Activated T-cell treated with anti-CD3 and anti-CD28 coated beads for 48 hours (primary cell): ENCODE results near the gene FPR1.

Experiments
- DNase-seq: peaks from one replicate; pipeline ENCODE4 v3.0.0-alpha.2; 2020; ENCODE audit warnings: low read depth

FPR1 gene

DNA sequence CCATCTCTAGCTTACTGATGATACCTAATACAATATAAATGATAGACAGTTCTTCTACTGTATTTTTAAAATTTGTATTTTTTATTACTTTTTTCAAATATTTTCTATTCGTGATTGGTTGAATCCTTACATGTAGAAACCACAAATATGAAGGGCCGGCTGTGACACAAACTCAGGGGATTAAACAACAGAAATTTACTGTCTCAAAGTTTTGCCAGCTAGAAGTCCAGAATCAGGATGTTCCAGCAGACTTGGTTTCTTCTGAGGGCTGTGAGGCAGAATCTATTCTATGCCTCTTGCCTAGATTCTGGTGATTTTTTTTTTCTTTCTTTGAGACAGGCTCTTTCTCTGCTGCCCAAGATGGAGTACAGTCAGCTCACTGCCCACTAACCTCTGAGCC is 13.8 kb downstream of the FPR1 start:
- no peak for DNase-seq

DNA sequence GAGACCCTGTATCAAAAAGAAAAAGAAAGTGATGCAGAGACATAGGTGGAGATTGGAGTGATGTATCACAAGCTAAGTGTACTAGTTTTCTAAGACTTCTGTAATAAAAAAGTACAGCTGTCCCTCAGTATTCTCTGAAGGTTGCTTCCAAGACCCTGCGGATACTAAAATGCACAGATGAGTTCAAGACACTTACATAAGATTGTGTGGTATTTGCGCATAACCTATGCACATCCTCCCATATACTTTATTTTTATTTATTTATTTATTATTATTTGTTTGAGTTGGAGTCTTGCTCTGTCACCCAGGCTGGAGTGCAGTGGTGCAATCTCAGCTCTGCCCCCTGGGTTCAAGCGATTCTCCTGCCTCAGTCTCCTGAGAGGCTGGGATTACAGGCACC is 14.3 kb downstream of the FPR1 start:
- no peak for DNase-seq

DNA sequence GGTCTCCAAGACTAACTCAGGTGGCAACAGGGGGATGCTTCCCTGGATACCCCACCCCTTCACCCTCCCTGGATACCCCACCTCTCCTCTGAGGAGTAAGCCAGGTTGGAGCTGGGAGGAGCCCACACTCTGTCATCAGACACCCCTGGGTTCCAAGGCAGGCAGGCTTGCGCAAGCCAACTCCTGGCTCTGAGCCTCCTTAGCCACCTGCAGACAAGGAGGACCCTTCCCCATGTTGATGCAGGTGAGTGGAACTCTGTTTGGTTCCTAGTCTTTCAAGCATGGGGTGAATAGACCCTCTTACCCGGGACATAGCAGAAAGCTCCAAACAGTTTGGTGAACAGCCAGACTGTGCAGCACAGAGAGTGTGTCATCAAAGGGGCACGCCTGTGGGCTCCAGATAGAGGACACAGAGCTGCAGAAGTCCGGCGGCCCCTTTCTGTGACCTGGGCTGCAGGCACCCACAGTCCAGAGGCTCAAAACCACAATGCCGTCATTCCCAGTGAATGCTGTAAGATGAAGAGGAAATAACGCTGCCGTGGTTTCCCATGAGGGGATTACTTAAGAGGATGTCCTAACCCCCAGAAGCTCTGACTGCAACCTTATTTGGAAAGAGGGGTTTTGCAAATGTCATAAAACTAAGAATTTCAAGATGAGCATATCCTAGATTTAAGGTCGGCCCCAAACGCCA is 15.8 kb downstream of the FPR1 start:
- no peak for DNase-seq

DNA sequence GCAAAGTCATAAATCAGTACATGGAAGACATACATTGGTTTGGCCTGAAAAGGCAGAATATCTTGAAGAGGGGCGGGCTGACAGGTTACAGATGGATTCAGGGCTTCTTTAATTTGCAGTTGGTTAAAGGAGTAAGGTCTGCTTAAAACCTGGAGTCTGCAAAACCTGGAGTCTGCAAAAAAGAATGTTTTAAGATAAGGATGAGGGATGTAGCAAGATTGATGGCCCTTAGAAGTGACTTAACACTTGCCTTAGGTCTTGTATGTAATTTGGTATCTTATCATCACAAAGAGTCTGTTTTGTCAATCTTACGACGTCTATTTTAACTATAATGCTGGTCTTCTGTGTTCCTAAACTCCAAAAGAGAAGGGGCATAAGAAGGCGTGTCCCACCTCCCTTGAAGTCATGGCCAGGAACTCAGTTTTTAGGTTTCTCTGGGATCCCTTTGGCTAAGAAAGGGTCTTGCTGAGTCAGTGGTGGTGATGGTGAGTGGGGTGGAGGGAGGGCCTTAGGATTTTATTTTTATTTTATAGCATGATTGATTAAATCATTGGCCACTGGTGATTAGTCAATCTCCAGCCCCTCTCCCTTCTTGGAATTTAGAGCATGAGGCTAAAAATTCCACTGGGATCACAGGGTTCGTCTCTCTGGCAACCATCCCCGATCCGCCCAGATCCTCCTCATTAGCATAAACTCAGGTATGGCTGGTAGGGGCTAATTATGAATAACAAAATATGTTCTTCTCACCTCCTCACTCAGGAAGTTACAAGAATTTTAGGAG is 17.7 kb downstream of the FPR1 start:
- DNase-seq, result no peak

DNA sequence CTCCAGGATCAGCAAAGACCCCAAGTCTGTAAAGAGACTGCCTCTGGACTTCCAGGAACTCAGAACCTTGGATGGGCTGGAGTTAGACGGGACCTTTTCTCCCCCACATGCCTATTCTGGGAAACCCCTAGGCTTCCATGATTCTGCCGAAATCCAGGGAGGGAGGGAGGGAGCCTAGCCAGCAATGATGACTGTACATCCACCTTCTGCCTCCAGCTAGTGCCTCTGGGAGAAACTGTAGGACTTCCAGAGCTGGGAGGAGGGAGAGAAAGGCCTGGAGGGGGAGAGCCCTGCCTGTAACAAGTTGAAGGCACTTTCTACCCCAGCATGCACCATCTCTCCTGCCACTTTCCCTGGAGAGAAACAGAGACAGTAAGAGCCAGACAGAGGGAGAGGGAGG is 21.9 kb downstream of the FPR1 start:
- DNase-seq, result no peak

DNA sequence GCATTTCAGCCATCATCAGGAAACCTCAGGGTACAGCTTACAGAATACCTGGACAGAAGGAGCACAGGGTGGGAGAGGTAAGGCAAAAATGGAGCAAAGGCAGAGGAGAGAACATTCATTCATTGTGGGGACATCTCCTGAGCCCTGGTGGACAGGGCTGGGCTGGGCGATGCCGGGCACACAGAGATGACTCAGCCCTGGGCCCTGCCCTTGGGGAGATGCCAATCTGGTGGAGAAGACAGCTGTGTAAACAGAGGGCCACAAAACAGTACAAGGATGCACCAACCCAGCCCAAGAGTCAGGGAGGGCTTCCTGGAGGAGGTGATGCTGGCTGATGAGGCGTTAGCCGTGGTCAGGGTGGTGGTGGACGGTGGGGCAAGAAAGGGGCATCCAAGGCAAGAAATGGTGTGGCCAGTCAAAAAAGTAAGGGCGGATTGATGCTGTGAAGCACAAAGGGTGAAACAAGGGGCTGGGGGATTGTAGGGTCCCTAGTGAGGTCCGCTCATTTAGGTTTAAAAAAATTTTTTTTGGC is 24.3 kb downstream of the FPR1 start:
- no peak for DNase-seq

DNA sequence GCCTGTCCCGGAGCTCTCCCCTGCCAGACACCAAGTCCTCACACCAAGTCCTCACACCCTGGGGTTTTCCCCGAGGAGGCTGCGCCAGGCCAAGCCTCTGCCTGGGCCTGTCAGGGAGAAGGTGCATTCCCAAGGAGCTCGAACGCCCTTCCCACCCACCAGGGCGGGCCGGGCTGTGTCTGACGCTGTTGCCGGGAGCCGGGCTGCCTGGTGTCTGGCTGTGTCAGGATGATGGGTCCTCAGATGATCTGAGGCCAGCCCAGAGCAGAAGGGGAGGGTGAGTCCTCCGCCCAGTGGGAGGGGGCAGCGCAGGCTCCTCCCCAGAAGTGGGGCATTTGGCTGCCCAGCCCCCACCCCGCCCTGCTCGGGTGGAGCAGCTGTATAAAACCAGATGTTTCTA is 25.6 kb downstream of the FPR1 start:
- DNase-seq, result no peak

DNA sequence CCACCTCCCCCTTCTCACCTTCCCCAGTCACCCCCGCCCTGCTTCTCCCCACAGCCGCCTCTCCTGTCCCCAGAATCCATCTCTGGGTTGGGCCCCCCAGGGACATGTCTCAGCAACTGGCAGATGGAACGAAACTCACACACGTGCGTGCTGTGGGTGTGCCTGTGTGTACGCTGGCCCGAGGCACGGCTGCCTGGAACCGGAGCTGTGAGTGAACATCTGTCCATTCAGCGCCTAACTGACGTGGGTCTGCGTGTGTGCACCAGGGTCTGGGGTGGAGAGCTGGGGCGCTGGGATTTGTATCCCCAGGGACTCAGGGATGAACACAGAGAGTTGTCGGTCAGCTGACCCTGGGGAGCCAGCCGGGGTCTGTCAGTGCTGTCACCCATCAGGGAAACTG is 27.1 kb downstream of the FPR1 start:
- no peak for DNase-seq

DNA sequence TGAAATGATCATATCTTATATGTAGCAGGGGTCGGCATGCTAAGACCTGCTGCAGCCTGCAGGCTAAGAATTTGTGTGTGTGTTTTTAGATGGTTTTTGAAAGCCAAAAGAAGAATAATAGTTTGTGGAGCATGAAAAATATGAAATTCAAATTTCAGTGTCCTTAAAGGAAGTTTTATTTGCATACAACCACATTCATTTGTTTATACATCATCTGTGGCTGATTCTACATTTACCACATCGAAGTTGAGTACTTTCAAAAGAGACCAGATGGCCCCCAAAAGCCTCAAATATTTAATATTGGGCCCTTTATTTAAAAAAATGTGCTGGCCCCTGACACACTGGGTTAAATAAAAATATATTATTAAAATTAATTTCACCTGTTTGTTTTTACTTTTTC is 29.2 kb downstream of the FPR1 start:
- no peak for DNase-seq

DNA sequence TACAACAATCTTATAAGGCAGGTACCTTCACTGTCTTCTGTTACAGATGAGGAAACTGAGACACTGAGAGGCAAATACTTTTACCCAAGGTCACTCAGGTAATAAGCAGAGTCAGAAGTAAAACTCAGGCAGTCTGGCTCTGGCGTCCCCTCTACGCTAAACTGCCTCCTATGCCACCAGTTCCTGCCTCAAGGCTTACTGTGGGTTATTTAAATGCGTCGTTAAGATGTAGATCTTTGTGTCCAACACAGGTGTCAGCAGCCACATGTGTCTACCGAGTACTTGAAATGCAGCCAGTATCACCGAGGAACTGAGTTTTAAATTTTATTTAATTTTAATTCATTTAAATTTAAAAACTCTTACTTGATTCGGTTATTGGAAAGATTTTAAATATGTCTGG is 29.8 kb downstream of the FPR1 start:
- no peak for DNase-seq

DNA sequence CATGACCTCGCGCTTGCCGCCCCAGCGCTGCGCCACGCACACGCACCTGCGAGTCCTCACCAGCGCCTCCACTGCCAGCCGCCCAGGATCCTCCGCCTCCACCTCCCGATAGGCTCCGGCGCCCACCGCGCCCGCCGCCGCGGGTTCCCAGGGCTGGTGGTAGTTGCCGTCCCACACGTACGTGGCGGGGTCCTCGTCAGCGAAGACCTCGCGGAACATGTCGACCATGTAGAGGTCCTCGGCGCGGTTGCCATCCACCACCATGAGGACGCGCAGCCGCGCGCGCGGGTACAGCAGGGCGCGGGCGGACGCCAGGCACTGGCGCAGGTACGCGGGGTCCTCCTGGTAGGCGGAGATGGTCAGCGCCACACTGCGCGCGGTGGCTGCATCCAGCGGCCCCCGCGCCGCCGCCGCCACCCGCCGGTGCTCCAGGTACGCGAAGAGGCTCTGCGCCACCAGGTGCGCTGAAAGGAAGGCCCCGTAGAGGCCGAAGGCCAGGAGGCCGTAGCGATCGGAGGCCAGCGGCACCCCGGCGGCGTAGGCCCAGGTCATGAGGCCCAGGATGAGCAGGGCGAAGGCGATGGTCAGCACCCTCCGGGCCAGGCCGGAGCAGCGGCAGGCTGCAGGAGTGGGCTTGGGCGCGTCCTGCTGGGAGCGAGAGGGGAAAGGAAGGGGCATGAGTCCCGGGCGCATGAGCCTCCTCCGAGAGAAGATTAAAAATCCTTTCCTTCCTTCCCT is 32.3 kb downstream of the FPR1 start:
- no peak for DNase-seq

DNA sequence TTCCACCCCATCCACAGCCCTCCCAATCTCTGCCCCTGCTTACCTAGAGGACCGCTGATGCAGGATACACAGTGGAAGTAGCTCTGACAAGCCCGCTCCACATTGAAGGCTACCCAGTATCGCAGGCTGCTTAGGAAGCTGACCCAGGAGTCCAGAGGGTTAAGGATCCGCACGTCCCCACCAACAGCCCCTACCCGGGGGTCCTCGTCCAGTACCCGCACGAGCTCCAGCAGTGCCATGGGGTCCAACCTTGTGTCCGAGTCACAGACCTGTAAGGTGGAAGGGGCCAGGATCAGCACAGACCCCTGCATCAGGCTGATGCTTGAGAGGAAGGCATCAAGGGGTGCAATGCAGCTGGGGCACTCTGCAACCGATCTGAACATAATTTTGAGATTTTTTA is 34.8 kb downstream of the FPR1 start:
- DNase-seq, result no peak

DNA sequence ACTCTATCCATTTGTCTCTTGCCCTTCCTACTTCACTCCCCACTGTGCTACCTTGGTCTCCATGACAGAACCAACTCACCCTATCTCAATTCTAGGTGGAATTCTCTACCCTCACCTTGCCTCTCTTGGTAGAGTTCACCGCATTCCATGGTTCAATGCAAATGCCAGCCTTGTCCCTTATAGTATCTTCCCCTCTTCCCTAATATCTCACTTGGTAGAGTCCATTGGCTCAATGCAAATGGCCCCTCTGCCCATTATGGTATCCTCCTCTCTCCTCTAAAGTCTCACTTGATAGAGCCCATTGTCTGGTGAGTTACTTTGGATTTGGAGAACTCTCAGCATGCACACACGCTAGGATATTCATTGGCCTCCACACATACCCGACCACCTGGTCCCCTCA is 35.8 kb downstream of the FPR1 start:
- no peak for DNase-seq

DNA sequence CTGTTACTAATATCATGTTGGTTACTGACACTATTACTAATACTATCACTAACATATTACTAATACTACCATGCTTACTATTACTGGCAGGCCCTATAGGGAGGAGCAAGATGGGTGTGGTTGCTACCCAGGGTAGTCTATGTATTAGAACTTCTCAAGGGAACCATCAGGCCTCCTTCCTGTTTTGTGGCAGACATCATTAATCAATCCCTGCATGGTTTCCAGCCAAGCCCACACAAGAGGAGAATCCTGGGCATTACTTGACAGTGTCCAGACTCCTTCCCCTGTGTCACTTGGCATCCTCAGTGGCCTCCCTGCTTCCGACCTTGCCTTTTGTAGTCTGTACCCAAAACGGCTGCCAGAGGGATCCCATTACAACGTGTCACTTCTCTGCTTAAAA is 36.8 kb downstream of the FPR1 start:
- no peak for DNase-seq

DNA sequence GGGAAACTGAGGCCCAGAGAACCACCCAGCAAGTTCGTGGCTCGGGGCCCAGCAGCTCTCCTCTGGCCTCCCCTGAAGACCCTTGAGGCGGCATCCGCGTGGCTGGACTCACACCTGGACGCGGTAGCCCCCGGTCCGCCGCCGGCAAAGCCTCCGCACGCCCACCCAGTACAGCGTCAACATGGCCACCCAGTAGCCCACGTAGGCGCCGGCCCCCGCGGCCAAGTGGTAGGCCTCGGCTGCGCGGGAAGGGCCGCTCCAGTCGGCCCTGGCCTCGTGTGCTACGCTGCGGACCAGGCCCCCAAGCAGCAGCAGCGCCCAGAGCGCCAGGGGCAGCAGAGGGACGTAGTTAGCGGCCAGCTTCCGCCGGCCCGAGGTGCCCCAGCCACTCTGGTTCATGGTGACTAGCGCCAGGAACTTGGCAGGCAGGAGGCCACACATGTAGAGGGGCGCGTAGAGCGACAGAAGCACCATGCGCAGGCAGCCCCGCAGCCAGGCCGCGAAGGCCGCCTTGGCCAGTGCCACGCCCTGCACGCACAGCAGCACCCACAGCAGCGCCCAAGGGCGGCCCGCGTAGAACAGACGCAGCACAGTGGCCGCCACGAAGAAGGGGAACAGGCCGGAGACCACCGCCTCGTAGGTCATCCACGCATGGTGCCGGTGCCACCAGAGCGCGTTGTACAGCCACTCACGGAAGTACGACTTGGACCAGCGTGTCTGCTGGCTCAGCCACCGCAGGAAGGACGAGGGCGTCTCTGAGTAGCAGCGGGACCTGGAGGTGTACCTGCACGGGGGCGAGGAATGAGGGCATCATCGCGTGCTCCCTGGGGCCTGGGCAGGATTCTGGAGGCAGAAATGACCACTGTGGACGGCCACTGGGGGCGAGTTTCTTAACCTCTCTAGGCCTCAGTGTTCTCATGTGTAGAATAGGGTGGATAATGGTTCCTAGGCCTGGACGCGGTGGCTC is 38.1 kb downstream of the FPR1 start:
- DNase-seq, result no peak

DNA sequence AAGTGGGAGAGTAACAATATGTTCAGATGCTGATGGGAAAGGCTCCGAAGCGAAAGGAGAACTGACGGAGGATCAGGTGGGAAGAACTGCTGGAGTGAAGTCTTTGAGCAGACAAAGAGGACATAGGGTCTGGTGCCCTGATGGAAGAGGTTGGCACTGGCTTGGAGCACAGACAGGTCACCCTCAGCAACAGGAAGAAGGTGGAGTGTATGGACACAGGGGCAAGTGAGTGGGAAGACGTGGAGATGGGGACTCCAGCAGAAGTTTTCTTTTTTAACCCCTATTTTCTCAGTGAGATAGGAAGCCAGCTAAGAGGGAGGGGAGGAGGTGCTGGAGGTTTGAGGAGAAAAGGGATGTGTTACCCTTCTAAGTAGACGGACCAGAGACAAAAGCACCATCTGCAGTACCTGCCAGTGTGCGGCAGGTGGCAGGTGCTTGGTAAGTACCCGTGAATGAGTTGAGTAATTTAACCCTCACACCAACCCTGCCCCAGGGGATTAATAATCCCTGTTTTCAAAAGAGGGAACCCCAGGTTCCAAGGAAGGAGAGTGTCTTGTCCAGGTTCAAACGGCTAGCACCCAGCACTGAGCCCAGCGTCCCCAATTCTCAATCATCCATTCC is 39.1 kb downstream of the FPR1 start:
- DNase-seq, result no peak

DNA sequence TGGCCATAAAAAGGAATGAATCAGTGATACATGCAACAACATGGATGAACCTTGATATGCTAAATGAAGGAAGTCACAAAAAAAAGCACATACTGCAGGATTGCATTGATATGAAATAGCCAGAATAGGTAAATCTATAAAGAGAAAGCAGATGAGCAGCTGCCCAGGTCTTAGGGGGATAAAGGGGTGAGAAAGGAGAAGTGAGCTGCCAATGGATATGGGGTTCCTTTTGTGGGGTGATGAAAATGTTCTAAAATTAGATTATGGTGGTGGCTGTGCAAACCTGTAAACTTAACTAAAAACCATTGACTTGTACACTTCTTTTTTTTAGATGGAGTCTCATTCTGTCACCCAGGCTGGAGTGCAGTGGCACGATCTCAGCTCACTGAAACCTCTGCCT is 40.0 kb downstream of the FPR1 start:
- DNase-seq, result no peak

DNA sequence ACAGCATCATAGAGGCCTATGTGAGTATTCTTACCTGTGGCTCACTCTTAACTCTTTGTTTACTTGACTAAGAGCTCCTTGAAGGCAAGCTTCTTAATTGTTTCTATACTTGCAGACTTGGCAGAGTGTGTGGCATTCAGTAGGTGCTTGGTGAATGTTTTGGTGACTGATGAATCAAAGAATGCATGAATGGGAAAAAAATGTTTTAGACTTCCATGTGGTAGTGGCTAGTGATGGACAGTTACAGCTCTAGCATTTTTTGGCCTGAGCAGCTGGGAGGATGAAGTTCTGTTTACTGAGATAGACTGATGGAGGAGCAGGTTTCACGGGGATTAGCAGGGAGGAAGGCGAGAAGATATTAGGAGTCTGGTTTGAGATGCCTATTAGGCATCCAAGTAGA is 41.5 kb downstream of the FPR1 start:
- DNase-seq, result no peak

DNA sequence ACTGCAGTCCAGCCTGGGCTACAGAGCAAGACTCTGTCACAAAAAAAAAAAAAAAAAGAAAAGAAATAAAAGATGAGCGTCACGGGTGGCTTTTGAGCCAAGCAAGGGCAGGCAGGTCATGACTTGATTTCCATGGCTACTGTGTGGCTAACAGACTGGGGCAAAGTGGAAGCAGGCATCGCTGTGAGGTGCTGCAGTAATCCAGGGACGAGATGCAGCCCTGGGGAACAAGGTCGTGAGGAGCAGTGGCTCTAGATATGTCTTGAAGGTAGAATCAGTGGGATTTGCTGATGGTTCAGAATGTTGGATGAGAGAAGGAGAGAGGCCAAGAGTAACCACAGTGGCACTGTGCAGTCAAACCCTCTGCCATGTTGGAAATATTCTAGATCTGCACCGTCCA is 42.1 kb downstream of the FPR1 start:
- no peak for DNase-seq

DNA sequence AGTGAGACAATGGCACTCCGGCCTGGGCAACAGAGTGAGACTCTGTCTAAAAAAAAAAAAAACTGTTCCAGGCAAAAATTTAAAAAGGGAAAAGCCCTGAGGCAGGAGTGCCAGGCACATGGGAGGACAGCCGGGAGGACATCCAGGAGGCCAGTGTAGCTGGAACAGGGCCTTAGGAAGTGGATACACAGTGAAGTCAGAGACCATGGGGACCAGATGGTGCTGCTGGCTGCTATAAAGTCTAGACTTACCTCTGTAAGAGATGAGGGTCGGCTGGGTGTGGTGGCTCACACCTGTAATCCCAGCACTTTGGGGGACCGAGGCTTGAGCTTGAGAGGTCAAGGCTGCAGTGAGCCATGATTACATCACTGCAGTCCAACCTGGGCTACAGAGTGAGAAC is 42.9 kb downstream of the FPR1 start:
- DNase-seq, result no peak

DNA sequence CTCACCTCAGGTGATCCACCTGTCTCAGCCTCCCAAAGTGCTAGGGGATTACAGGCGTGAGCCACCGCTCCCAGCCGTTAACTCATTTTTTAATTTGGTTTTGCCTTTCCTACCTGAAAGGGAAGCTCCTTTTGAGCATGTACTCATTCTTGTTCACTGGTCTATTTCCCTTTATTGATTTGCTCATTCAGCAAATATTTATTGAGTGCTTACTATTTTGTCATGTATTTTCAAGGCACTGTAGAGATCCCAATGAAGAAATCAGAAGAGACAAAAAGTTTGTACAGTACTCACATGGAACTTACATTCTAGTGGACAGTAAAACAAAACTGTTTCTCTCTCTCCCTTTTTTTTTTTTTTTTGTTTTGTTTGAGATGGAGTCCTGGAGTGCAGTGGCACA is 44.8 kb downstream of the FPR1 start:
- no peak for DNase-seq
